ENCODE measurements around the gene CRCP.

Gene CRCP

DNA sequence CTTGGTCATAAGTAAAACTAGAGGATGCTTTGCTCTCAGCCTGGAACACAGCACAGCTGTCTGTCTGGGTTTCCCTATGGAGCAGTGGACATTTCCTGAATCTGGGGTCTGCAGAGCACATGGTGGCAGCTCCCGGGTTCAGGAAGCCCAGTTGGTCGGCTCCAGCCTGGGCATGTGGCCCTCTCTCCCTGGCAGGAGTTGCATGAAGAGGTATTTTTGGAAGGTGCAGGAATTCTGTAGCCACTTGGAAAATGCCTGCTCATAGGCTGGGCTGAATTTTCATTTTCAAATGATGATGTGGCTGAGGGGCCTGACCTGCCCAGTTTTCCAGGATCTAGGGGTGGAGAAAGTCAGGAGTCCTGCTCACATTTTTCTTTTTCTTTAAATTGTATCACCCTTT is 83.8 kb downstream of the CRCP start:
- DNase-seq, result no peak

GRCh38 chr7:66198956-66199355 is 84.3 kb downstream of the CRCP start:
- no peak for DNase-seq

- no peak for DNase-seq
These were observed 87.8 kb downstream of the CRCP start for GRCh38 chr7:66202441-66202840.
